ENCODE data around the gene GRID2IP. TPM values are rescaled to one million over a fixed set of nuclear protein-coding genes. Genes with fewer than 3 reads are reported as not detected.
A peak's percentile ranks its signal among the peaks of the same experiment; 100 is the strongest.

GRID2IP gene
- total and polyA plus RNA-seq, 2 donors (not counting 1 experiment from before 2014, with no cell fraction given) = 0.72 to 1.7 TPM

- intact Hi-C loops (cut with micrococcal nuclease) = loop anchor here (1.0 kb wide), 1 partner anchor 48 kb away; the partner anchor contains the start of gene ZNF316
- H3K27me3 ChIP-seq (replicated peaks in 1 of 4; ENCODE audit: control extremely low read depth in 1 of 4, control insufficient read depth in 3 of 4, insufficient read depth in 4 of 4, low read length in 3 of 4) = no peaks in the 10 kb centered on the region
- peak overlapping the region; percentile 54 to 57 for H3K27ac ChIP-seq (ENCODE audit: low read length in 2 of 2)
- peak overlapping the region in 4 of 5 experiments; percentile 11 to 42 (median 22) for H3K4me3 ChIP-seq (ENCODE audit: control extremely low read depth in 1 of 5, extremely low read depth in 1 of 5, insufficient read depth in 1 of 5, low read depth in 2 of 5, low read length in 4 of 5)
- H4K20me1 ChIP-seq (ENCODE audit: control insufficient read depth, insufficient read depth, low read length, poor library complexity, severe bottlenecking) = peaks cover 11% of the 10 kb centered on the region
- no peaks in the 10 kb centered on the region for H3K9me3 Mint-ChIP-seq (ENCODE audit: insufficient read depth)
- peak overlapping the region; percentile 75 for H3K4me3 Mint-ChIP-seq
- no peaks in the 10 kb centered on the region for H3K9me3 ChIP-seq (ENCODE audit: control extremely low read depth in 1 of 3, control insufficient read depth in 2 of 3, insufficient read depth in 1 of 3, low read length in 2 of 3)
- peaks cover 3 to 57% of the 10 kb centered on the region in 2 experiments for H3K36me3 ChIP-seq (replicated peaks in 1 of 2; ENCODE audit: control extremely low read depth in 1 of 2, control insufficient read depth in 1 of 2, extremely low read depth in 1 of 2, insufficient read depth in 2 of 2, low read length in 1 of 2)
- H2AFZ ChIP-seq (ENCODE audit: insufficient read depth, low read depth, low read length, poor library complexity, severe bottlenecking) = peak overlapping the region; percentile 90
- TF ChIP-seq CTCF (IDR thresholded peaks at IDR 0.05) = no peak
- TF ChIP-seq EZH2 (IDR thresholded peaks at IDR 0.05; ENCODE audit: borderline replicate concordance, insufficient read depth, low read depth, low read length, poor library complexity, severe bottlenecking) = no peak
- H3K9ac ChIP-seq (ENCODE audit: low read length) = peak overlapping the region; percentile 44
- ChIA-PET CTCF (interaction anchor here (0.7 to 2.0 kb wide), 12 partner anchors 14 to 74 kb away, joined by 3 to 6 read pairs (median 3); no protein-coding TSS in a partner anchor), POLR2A (no interaction called here)
- H3K79me2 ChIP-seq (ENCODE audit: control insufficient read depth, insufficient read depth, low read length) = peaks cover 33% of the 10 kb centered on the region
- no peaks in the 10 kb centered on the region for H3K27me3 Mint-ChIP-seq
- peak overlapping the region; percentile 84 for H3K27ac Mint-ChIP-seq
- peaks cover 15 to 19% of the 10 kb centered on the region in 2 donors for H3K4me1 ChIP-seq (ENCODE audit: control insufficient read depth in 2 of 2, insufficient read depth in 2 of 2, low read length in 2 of 2)
- peaks cover 13% of the 10 kb centered on the region for H3K4me1 Mint-ChIP-seq
- 54% methylated on average over 22 of the region's 22 CpGs for WGBS (ENCODE audit: insufficient coverage)
- DNase-seq (no peak), ATAC-seq (ENCODE audit: low read depth) (no peak)
- peak overlapping the region; percentile 96 for H3K4me2 ChIP-seq (replicated peaks; ENCODE audit: low read depth, low read length, poor library complexity, severe bottlenecking)
Observed at GRCh38 chr7:6589151-6589828, 38.0 kb upstream of the GRID2IP start.

GRCh38 chr7:6588566-6588965 is 37.3 kb upstream of the GRID2IP start:
- Histone ChIP-seq H3K27ac (ENCODE audit: low read length in 2 of 2) (no peak overlapping the region), H3K79me2 (ENCODE audit: control insufficient read depth, insufficient read depth, low read length) (peaks cover 28% of the 10 kb centered on the region), H3K9ac (ENCODE audit: low read length) (no peak overlapping the region), H3K27me3 (replicated peaks in 1 of 4; ENCODE audit: control extremely low read depth in 1 of 4, control insufficient read depth in 3 of 4, insufficient read depth in 4 of 4, low read length in 3 of 4) (no peaks in the 10 kb centered on the region), H2AFZ (ENCODE audit: insufficient read depth, low read depth, low read length, poor library complexity, severe bottlenecking) (no peak overlapping the region), H4K20me1 (ENCODE audit: control insufficient read depth, insufficient read depth, low read length, poor library complexity, severe bottlenecking) (peaks cover 11% of the 10 kb centered on the region), H3K4me2 (replicated peaks; ENCODE audit: low read depth, low read length, poor library complexity, severe bottlenecking) (no peak overlapping the region), H3K36me3 (replicated peaks in 1 of 2; ENCODE audit: control extremely low read depth in 1 of 2, control insufficient read depth in 1 of 2, extremely low read depth in 1 of 2, insufficient read depth in 2 of 2, low read length in 1 of 2) (peaks cover 4 to 55% of the 10 kb centered on the region in 2 experiments), H3K9me3 (ENCODE audit: control extremely low read depth in 1 of 3, control insufficient read depth in 2 of 3, insufficient read depth in 1 of 3, low read length in 2 of 3) (no peaks in the 10 kb centered on the region), H3K4me1 (ENCODE audit: control insufficient read depth in 2 of 2, insufficient read depth in 2 of 2, low read length in 2 of 2) (peaks cover 15 to 19% of the 10 kb centered on the region in 2 donors), H3K4me3 (ENCODE audit: control extremely low read depth in 1 of 5, extremely low read depth in 1 of 5, insufficient read depth in 1 of 5, low read depth in 2 of 5, low read length in 4 of 5) (no peak overlapping the region)
- no peak for TF ChIP-seq CTCF (IDR thresholded peaks at IDR 0.05)
- TF ChIP-seq EZH2 (IDR thresholded peaks at IDR 0.05; ENCODE audit: borderline replicate concordance, insufficient read depth, low read depth, low read length, poor library complexity, severe bottlenecking) = no peak
- Mint-ChIP-seq H3K9me3 (ENCODE audit: insufficient read depth) (no peaks in the 10 kb centered on the region), H3K27me3 (no peaks in the 10 kb centered on the region), H3K4me3 (peak overlapping the region; percentile 33), H3K4me1 (peaks cover 13% of the 10 kb centered on the region), H3K27ac (peak overlapping the region; percentile 60)
- intact Hi-C loops (cut with micrococcal nuclease) = no loop called here
- 95% methylated on average over 9 of the region's 9 CpGs for WGBS (ENCODE audit: insufficient coverage)
- CTCF ChIA-PET = interaction anchor here (1.3 to 2.0 kb wide), 2 partner anchors 11 to 73 kb away, joined by 3 to 6 read pairs; partner anchors contain the start of gene ZDHHC4
- ATAC-seq (ENCODE audit: low read depth) = no peak
- DNase-seq = no peak
- POLR2A ChIA-PET = no interaction called here

Data from B cell (primary cell).